Neural progenitor cell (in vitro differentiated cells): Measurements from ENCODE around the gene TBPL1.

ENCODE experiments used
- EZH2 ChIP-seq: fragments of 200-600 bp; sonication (generic); IDR thresholded peaks from 2 replicates; pipeline ENCODE4 v1.6.1; 2017; ENCODE audit warnings: antibody characterized with exemption, mild to moderate bottlenecking, moderate library complexity
- EZH2phosphoT487 ChIP-seq: fragments of 200-600 bp; sonication (generic); IDR thresholded peaks from 2 replicates; pipeline ENCODE4 v1.6.1; 2017; ENCODE audit warnings: antibody characterized with exemption
- TF ChIP-seq, protein P1 (sequence below): fragments of 200-600 bp; sonication (generic); IDR thresholded peaks from 2 replicates; pipeline ENCODE4 v1.5.1; 2017; ENCODE audit warnings: antibody characterized with exemption, mild to moderate bottlenecking

DNA sequence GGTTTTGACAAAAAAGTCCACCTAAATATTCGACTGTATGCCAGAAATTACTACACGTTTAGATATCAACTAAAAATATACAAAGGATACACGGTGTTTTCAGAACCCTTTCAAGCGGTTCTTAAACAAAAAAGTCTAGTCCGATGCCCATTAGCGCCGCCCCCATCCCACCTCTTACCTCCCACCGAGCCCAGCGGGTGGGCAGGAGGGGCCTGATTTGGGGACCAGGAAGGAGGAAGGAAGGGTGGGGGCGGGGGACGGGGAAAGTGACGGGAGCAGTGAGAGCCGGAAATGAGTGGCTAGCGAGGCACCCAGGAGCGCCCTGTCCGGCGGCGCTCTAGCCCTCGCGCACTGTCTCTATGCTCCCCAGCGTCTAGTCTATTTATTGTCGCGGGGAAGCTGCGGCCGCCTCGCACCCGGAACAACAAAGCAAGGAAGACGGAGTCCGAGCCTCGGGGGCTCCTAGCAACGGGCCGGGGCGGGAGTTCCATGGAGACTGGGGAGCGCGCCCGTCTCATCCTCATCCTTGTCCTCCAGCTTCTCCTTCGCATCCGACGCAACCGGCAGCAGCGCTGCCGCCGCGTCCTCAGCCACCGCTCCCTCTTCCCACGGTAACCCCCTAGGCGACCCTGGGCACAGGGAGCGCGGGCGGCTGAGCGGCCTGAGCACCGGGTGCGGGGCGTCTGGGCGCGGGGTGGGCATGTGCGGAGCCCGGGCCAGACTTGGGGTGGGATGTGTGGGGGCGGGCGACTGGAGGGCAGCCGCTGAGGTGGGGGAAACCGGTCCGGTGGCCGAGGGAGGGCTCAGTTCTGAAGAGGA, at the start of gene TBPL1:
- TF ChIP-seq, protein P1, sequence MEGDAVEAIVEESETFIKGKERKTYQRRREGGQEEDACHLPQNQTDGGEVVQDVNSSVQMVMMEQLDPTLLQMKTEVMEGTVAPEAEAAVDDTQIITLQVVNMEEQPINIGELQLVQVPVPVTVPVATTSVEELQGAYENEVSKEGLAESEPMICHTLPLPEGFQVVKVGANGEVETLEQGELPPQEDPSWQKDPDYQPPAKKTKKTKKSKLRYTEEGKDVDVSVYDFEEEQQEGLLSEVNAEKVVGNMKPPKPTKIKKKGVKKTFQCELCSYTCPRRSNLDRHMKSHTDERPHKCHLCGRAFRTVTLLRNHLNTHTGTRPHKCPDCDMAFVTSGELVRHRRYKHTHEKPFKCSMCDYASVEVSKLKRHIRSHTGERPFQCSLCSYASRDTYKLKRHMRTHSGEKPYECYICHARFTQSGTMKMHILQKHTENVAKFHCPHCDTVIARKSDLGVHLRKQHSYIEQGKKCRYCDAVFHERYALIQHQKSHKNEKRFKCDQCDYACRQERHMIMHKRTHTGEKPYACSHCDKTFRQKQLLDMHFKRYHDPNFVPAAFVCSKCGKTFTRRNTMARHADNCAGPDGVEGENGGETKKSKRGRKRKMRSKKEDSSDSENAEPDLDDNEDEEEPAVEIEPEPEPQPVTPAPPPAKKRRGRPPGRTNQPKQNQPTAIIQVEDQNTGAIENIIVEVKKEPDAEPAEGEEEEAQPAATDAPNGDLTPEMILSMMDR = no peak
- no peak for TF ChIP-seq EZH2phosphoT487
- TF ChIP-seq EZH2 = no peak
